ENCODE data around the gene SURF2.

Gene SURF2

GRCh38 chr9:133335924-133336811 is 20.2 kb upstream of the SURF2 start, which contains the start of gene SURF6:
Gene SURF6 (minus strand): TSS chr9:133336188. CDS start chr9:133336132, 56 bp downstream.
- no peak for DNase-seq (ENCODE audit: low read depth, low spot score)

- no peak for DNase-seq (ENCODE audit: low read depth, low spot score)
Observed at GRCh38 chr9:133339641-133340040, 16.7 kb upstream of the SURF2 start.

- DNase-seq (ENCODE audit: low read depth, low spot score): no peak
Observed at GRCh38 chr9:133340256-133340655, 16.1 kb upstream of the SURF2 start.

GRCh38 chr9:133340916-133341315 is 15.4 kb upstream of the SURF2 start:
- DNase-seq (ENCODE audit: low read depth, low spot score): no peak

- no peak for DNase-seq (ENCODE audit: low read depth, low spot score)
Observed at GRCh38 chr9:133341369-133342068, 14.8 kb upstream of the SURF2 start.

GRCh38 chr9:133342069-133342406 is 14.3 kb upstream of the SURF2 start:
- DNase-seq (ENCODE audit: low read depth, low spot score): no peak

- no peak for DNase-seq (ENCODE audit: low read depth, low spot score)
Observed at GRCh38 chr9:133342570-133342969, 13.8 kb upstream of the SURF2 start.

GRCh38 chr9:133344071-133344470 is 12.3 kb upstream of the SURF2 start:
- DNase-seq (ENCODE audit: low read depth, low spot score): no peak

- DNase-seq (ENCODE audit: low read depth, low spot score): no peak
Observed at GRCh38 chr9:133344979-133345378, 11.4 kb upstream of the SURF2 start.

GRCh38 chr9:133345596-133345995 is 10.8 kb upstream of the SURF2 start:
- DNase-seq (ENCODE audit: low read depth, low spot score): no peak

GRCh38 chr9:133346021-133346785 is 10.1 kb upstream of the SURF2 start:
- no peak for DNase-seq (ENCODE audit: low read depth, low spot score)

- DNase-seq (ENCODE audit: low read depth, low spot score): no peak
Observed at GRCh38 chr9:133347515-133347984, 8.8 kb upstream of the SURF2 start.

- peak; percentile 84 for DNase-seq (ENCODE audit: low read depth, low spot score)
Observed at GRCh38 chr9:133347985-133348717, 8.2 kb upstream of the SURF2 start, which contains the start of the genes MED22 and RPL7A. Gene MED22 (minus strand): TSS chr9:133348131. CDS start chr9:133346662, 1,469 bp downstream. Gene RPL7A (plus strand): TSS chr9:133348218. CDS start chr9:133348244, 26 bp downstream.

GRCh38 chr9:133348718-133349573 is 7.4 kb upstream of the SURF2 start:
- DNase-seq (ENCODE audit: low read depth, low spot score): no peak

GRCh38 chr9:133349965-133350616 is 6.3 kb upstream of the SURF2 start:
- DNase-seq (ENCODE audit: low read depth, low spot score): no peak

- no peak for DNase-seq (ENCODE audit: low read depth, low spot score)
Observed at GRCh38 chr9:133351526-133351907, 4.8 kb upstream of the SURF2 start.

- no peak for DNase-seq (ENCODE audit: low read depth, low spot score)
Observed at GRCh38 chr9:133351908-133352634, 4.3 kb upstream of the SURF2 start.

GRCh38 chr9:133352635-133353340 is 3.6 kb upstream of the SURF2 start:
- DNase-seq (ENCODE audit: low read depth, low spot score): no peak

Data from iPS DF 19.7 (cell line).